NCI-H82 (cell line): ENCODE measurements around the gene PDSS2.
A peak's percentile ranks its signal among the peaks of the same experiment; 100 is the strongest.

Experiments used
- DNase-seq: peaks from one replicate; lab custom pipeline; 2025; lab: John Stamatoyannopoulos, UW

PDSS2 gene

GRCh38 chr6:107267634-107268033 lies 191.7 kb downstream of the PDSS2 start:
- no peak for DNase-seq

GRCh38 chr6:107267006-107267405 lies 192.4 kb downstream of the PDSS2 start:
- DNase-seq, result no peak

- DNase-seq, result no peak
Observed at GRCh38 chr6:107266563-107266962, 192.8 kb downstream of the PDSS2 start.

GRCh38 chr6:107264357-107264840 lies 195.0 kb downstream of the PDSS2 start:
- DNase-seq, result peak; percentile 31

GRCh38 chr6:107259951-107260350 lies 199.4 kb downstream of the PDSS2 start:
- DNase-seq, result no peak

- DNase-seq, result no peak
Observed at GRCh38 chr6:107248147-107248546, 211.2 kb downstream of the PDSS2 start.

- DNase-seq, result peak; percentile 4
Observed at GRCh38 chr6:107246972-107247615, 212.3 kb downstream of the PDSS2 start.

GRCh38 chr6:107246249-107246971 lies 213.0 kb downstream of the PDSS2 start:
- DNase-seq, result no peak

- peak; percentile 42 for DNase-seq
Observed at GRCh38 chr6:107244742-107245480, 214.5 kb downstream of the PDSS2 start.

GRCh38 chr6:107244082-107244741 lies 215.2 kb downstream of the PDSS2 start:
- DNase-seq, result no peak

GRCh38 chr6:107243471-107243870 lies 215.9 kb downstream of the PDSS2 start:
- DNase-seq, result no peak

GRCh38 chr6:107237992-107238660 lies 221.2 kb downstream of the PDSS2 start:
- no peak for DNase-seq

- no peak for DNase-seq
Observed at GRCh38 chr6:107235511-107235910, 223.9 kb downstream of the PDSS2 start.

- no peak for DNase-seq
Observed at GRCh38 chr6:107235007-107235406, 224.4 kb downstream of the PDSS2 start.

- no peak for DNase-seq
Observed at GRCh38 chr6:107231243-107231642, 228.1 kb downstream of the PDSS2 start.

- DNase-seq, result no peak
Observed at GRCh38 chr6:107230448-107230847, 228.9 kb downstream of the PDSS2 start.

- no peak for DNase-seq
Observed at GRCh38 chr6:107230024-107230423, 229.3 kb downstream of the PDSS2 start.

- no peak for DNase-seq
Observed at GRCh38 chr6:107228754-107229153, 230.6 kb downstream of the PDSS2 start.

GRCh38 chr6:107221519-107221918 lies 237.8 kb downstream of the PDSS2 start:
- DNase-seq, result no peak

- no peak for DNase-seq
Observed at GRCh38 chr6:107219851-107220250, 239.5 kb downstream of the PDSS2 start.

GRCh38 chr6:107218142-107218541 lies 241.2 kb downstream of the PDSS2 start:
- no peak for DNase-seq

GRCh38 chr6:107217248-107217647 lies 242.1 kb downstream of the PDSS2 start:
- peak; percentile 9 for DNase-seq
